Measurements from ENCODE around the gene NUAK1. TPM values are rescaled to one million over a fixed set of nuclear protein-coding genes. Genes with fewer than 3 reads are reported as not detected.

Gene NUAK1
- 3.2 and 4.5 TPM in 2 replicates for total RNA-seq

GRCh38 chr12:106138633-106139421 is at the start of gene NUAK1:
NUAK1 (minus strand) TSS chr12:106138954; CDS start chr12:106138653, 301 bp downstream.

Other genes with a start within 250 kb of the NUAK1 start
- 204 and 282 TPM in 2 replicates for gene CKAP4, start 109.1 kb upstream of the NUAK1 start, total RNA-seq
- gene TCP11L2, start 163.8 kb upstream of the NUAK1 start, total RNA-seq: 43.6 and 47.3 TPM in 2 replicates
- 10.9 and 13.8 TPM in 2 replicates for gene POLR3B, start 218.8 kb upstream of the NUAK1 start, total RNA-seq